ENCODE results near the gene TOR4A. TPM values are rescaled to one million over a fixed set of nuclear protein-coding genes. Genes with fewer than 3 reads are reported as not detected.

Gene TOR4A
- total RNA-seq, 2 donors from 2014 or later, result 6.2 to 9.4 TPM

DNA sequence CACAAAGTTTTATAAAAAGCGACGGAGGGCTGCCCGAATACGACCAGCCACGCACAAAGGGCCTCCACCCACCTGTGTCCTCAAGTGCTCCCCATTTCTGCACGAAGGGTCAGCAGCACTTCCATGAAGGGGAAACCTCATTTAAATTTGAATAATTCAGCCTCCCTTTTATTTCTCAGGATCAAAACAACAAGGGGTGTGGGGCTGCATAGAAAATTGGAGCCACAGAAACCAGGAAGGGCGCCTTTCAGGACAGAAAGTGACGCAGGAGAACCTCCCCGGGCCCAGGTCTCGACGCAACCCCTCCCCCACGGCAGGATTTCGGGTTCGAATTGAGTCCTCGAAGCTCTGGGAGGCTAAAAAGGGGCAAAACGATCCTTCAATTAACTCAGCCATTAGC is 22.4 kb downstream of the TOR4A start:
- peak; percentile 65 for DNase-seq
- intact Hi-C loops (cut with DNase I), result loop anchor here (10.0 kb wide), 2 partner anchors 105 to 225 kb away; no protein-coding TSS in a partner anchor
- no peak for ATAC-seq

GRCh38 chr9:137300567-137301080 is 23.1 kb downstream of the TOR4A start:
- intact Hi-C loops (cut with DNase I), result loop anchor here in 1 of 2 donors (10.0 kb wide), 2 partner anchors 104 to 224 kb away; no protein-coding TSS in a partner anchor
- peak; percentile 26 for DNase-seq
- no peak for ATAC-seq

GRCh38 chr9:137301081-137301947 is 23.8 kb downstream of the TOR4A start:
- intact Hi-C loops (cut with DNase I), result loop anchor here in 1 of 2 donors (10.0 kb wide), 2 partner anchors 103 to 223 kb away; no protein-coding TSS in a partner anchor
- ATAC-seq (peak; percentile 12 to 16), DNase-seq (peak; percentile 48)

GRCh38 chr9:137302118-137302448 is 24.6 kb downstream of the TOR4A start, which contains the start of gene NRARP:
Gene NRARP (minus strand): TSS chr9:137302271. CDS start chr9:137301928, 343 bp downstream.
- ATAC-seq (peak; percentile 62 to 70), DNase-seq (peak; percentile 95)
- intact Hi-C loops (cut with DNase I), result loop anchor here in 1 of 2 donors (10.0 kb wide), 2 partner anchors 103 to 223 kb away; no protein-coding TSS in a partner anchor

DNA sequence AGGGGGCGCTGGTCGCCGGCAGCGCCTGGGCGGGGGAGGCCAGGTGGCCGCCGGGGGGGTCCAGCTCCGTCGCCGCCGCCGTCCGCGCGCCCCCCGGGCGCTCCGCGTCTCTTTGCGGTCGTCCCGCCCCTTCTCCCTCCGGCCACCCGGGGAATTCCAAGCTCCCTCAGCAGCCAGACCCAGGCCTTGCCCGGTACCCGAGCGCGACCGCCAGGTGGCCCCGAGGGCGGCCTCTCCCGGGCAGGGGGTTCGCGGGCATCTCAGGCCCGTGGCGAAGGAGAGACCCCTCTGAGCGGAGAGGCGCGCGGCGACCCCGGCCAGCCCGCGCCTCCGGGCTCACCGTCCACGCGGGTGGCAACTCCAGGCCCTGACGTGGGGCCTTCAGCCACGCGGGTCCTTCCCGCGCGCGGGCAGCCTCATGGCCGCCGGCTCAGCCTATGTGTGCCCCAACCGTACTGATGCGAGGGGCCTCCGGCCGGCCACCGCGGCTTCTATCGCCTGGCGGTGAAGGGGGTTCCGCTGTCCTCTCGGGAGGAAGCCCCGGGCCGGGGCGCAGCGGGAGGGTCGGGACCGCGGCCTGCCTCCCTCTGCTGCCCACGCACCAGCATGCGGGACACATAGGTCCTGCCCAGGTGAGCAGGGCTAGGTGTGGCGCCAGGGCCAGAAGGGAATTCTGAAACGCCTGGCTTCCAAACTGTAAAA is 25.1 kb downstream of the TOR4A start:
- intact Hi-C loops (cut with DNase I), result loop anchor here in 1 of 2 donors (10.0 kb wide), 2 partner anchors 102 to 222 kb away; no protein-coding TSS in a partner anchor
- peak; percentile 4 to 17 for ATAC-seq
- DNase-seq, result peak; percentile 34

- ATAC-seq (no peak), DNase-seq (peak; percentile 33)
- intact Hi-C loops (cut with DNase I), result loop anchor here in 1 of 2 donors (10.0 kb wide), 2 partner anchors 101 to 221 kb away; no protein-coding TSS in a partner anchor
Measured at GRCh38 chr9:137303151-137303892, 25.8 kb downstream of the TOR4A start.

DNA sequence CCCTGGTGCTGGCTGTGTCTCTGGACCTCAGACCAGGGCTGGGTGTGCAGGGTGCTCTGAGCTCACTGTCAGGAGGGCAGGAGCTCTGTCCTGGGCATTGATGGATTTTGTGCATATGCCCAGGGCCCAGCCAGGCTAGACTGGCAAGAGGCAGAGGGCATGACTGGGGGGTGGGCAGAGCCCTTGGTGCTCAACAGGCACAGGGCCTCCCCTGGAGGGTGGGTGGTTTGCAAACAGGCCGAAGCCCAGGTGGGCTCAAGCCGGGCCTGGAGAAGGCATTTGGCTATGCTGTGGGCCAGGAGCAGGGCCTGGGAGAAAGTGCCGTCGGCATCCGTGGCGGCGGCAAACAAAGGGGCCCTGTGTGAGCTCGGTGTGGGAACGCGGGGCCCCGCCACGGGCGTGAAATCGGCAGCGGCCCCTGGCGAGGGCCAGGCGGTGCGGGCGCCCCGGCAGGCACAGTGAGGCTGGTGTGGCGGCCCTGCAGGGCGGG is 26.4 kb downstream of the TOR4A start:
- intact Hi-C loops (cut with DNase I), result loop anchor here in 1 of 2 donors (10.0 kb wide), 2 partner anchors 101 to 221 kb away; no protein-coding TSS in a partner anchor
- ATAC-seq (no peak), DNase-seq (no peak)

- no peak for ATAC-seq
- intact Hi-C loops (cut with DNase I), result loop anchor here in 1 of 2 donors (10.0 kb wide), 2 partner anchors 100 to 220 kb away; no protein-coding TSS in a partner anchor
- DNase-seq, result no peak
Measured at GRCh38 chr9:137304383-137305059, 27.0 kb downstream of the TOR4A start.

- intact Hi-C loops (cut with DNase I), result loop anchor here in 1 of 2 donors (10.0 kb wide), 2 partner anchors 100 to 220 kb away; no protein-coding TSS in a partner anchor
- peak; percentile 20 to 44 for ATAC-seq
- peak; percentile 79 for DNase-seq
Measured at GRCh38 chr9:137305060-137305797, 27.7 kb downstream of the TOR4A start.

DNA sequence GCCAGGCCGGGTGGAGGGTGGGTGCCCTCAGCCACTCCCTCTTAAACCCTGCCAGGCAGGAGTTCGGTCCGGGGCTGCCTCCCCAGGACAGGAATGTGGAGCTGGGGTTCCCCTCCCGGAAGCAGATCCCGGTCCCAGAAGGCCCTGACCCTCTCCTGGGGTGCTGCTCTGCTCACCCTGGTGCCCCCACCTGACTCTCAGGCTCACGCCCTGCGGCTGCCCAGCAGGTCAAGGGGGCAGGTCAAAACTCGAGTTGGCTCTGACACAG is 28.2 kb downstream of the TOR4A start:
- DNase-seq, result no peak
- intact Hi-C loops (cut with DNase I), result loop anchor here in 1 of 2 donors (10.0 kb wide), 2 partner anchors 99 to 219 kb away; no protein-coding TSS in a partner anchor
- ATAC-seq, result no peak

DNA sequence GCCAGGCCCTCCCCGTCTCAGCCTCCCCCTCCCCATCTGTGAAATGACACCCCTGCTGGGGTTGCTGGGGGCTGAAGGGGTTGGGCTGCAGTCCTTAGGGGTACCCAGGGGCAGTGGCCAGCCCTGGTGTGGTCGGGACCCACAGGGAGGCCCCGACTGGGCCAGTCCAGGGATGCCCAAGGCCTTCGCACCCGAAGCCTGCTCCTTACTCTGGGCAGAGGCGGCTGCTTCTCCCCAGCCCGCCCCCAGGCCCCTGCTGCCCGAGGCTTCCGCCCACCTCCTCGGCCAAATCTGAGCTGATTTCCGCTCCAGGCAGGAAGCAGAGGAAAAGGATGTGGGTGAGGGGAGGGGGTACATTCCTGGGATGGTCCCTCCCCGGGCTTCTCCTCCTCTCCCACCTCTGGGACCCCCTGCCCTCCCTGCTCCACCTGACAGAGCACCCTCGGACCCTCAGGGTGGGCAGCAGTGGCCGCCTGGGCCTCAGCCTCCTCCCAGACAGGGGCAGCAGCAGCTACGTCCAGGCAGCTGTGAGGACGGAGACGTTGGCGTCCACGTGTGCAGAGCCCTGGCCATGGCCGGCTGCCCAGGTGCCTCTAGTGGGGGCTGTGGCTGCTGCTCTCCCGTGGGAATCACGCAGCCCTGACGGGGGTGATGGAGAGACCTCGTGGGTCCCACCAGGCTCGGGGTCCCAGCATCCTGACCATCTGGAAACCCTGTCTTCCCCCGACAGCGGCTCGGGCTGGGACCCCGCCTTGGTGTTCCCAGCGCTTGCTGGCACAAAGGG is 28.7 kb downstream of the TOR4A start:
- ATAC-seq (peak in 1 of 2 donors; percentile 7), DNase-seq (peak; percentile 61)
- intact Hi-C loops (cut with DNase I), result loop anchor here in 1 of 2 donors (10.0 kb wide), 2 partner anchors 99 to 219 kb away; no protein-coding TSS in a partner anchor

DNA sequence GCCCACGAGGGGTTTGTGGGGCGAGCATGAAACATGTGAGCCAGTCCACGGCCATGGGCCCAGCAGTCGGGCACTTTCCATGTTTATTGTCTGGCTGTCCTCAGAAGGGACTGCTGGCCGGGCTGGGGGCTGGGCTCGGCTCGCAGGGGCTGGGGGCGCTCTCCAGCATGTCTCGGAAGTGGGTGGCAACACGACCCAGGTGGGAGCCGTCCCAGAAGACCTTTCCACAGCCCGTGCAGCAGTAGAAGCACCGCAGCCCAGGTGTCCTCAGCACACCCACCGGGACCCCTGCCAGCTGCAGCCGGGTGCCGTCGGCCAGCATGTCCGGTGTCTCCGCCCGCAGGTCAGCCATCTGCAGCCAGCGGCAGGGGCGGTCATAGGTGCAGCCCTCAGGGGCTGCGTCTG is 29.3 kb downstream of the TOR4A start:
- DNase-seq (peak; percentile 27), ATAC-seq (no peak)
- intact Hi-C loops (cut with DNase I), result loop anchor here in 1 of 2 donors (10.0 kb wide), 2 partner anchors 98 to 218 kb away; no protein-coding TSS in a partner anchor

DNA sequence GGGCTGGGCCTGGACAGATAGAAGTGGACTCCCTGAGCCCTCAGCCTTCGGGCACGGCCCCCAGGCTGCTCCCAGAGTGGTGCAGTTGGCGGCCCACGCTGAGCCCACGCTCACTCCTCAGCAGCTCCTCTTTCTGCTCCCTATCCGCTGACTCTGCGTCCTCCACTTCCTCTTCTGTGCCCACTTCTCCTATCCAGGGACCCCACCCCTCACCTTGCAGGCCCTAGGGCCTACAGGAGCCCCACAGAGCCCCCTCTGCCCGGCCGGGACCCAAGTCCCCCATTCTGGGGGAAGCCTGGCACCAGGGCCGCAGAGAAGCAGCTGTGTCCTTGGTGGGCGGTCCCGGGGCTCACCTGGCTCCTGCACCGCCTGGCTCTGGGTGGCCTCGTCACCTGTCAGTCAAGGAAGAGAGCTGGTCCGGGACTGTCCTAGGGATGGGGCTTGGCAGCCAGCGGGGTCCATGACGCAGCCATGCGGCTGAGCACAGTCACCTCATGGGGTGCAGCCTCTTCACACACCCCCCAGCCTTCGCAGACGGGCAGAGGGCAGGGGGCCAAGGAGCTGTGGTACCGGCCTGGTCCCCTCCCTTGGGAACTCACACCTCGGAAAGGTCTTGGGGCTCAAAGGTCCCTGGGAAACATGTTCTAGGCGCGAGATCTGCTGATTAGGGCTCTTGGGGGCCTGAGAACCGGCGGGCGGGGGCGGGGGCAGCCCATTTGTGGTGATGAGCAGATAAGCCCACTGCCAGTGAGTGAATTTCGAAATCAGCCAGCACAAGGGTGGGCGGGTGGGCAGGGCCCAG is 29.9 kb downstream of the TOR4A start:
- intact Hi-C loops (cut with DNase I), result loop anchor here in 1 of 2 donors (10.0 kb wide), 2 partner anchors 97 to 217 kb away; no protein-coding TSS in a partner anchor
- DNase-seq (peak; percentile 30), ATAC-seq (no peak)

DNA sequence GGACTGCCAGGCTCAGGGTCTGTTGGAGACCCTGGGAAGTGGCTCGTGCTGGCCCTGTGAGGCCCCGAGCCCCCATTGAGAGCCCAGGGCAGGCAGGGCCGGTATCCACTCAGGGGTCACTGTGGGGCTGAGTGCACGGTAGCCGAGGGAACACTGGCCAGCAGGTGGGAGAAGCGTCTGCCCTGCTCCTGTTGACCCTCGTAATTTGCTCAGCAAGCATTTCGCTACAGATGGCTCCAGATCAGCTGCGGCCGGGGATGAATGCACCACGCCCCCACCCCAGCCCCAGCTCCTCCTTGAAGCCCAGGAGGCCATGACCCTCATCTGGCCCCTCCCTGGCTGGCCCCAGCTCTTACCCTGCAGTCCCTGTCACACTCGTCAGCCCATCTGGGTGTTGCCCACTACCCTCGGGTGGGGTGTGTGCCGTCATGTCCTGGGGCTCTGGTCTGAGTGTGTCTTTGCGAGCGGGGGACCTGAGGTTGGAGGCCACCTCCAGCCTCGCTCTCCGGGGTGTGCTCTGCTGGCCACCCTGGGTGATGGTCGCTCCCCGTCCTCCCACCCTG is 30.6 kb downstream of the TOR4A start:
- ATAC-seq (no peak), DNase-seq (no peak)
- intact Hi-C loops (cut with DNase I), result loop anchor here in 1 of 2 donors (10.0 kb wide), 2 partner anchors 97 to 217 kb away; no protein-coding TSS in a partner anchor

All from left cardiac atrium (tissue), 4 donors.